NOMO-1 treated with DMSO at 0.1 percent for 48 hours (cell line): ENCODE results near the gene FOXL3.
"Not testable (repeated sequence)": the region's sequence is repeated elsewhere in the genome, so short reads cannot be mapped to it uniquely, and the experiment has no call there.

Experiments
- DNase-seq: peaks from one replicate; lab custom pipeline; 2025; ENCODE audit not compliant: unreplicated experiment; lab: John Stamatoyannopoulos, UW

The FOXL3 gene

GRCh38 chr7:289756-290553, at the start of gene FOXL3:
Gene FOXL3, plus strand, starts transcription at chr7:290170. Its CDS starts 0 bp downstream, at chr7:290170.
- no peak for DNase-seq

- no peak for DNase-seq
These were observed 49.0 kb upstream of the FOXL3 start for GRCh38 chr7:240887-241421.

- no peak for DNase-seq
These were observed 48.5 kb upstream of the FOXL3 start for GRCh38 chr7:241513-241912.

- DNase-seq: not testable (repeated sequence)
These were observed 47.0 kb upstream of the FOXL3 start for GRCh38 chr7:242826-243579.

- not testable (repeated sequence) for DNase-seq
These were observed 46.4 kb upstream of the FOXL3 start for GRCh38 chr7:243580-243978.

- no peak for DNase-seq
These were observed 45.0 kb upstream of the FOXL3 start for GRCh38 chr7:244974-245373.

GRCh38 chr7:245574-246295, 44.2 kb upstream of the FOXL3 start:
- DNase-seq: no peak

- no peak for DNase-seq
These were observed 43.5 kb upstream of the FOXL3 start for GRCh38 chr7:246451-246850.

- DNase-seq: no peak
These were observed 42.8 kb upstream of the FOXL3 start for GRCh38 chr7:247181-247580.

- no peak for DNase-seq
These were observed 42.3 kb upstream of the FOXL3 start for GRCh38 chr7:247636-248035.

GRCh38 chr7:248732-249435, 41.1 kb upstream of the FOXL3 start:
- DNase-seq: no peak

GRCh38 chr7:249989-250388, 40.0 kb upstream of the FOXL3 start:
- DNase-seq: no peak

- no peak for DNase-seq
These were observed 39.4 kb upstream of the FOXL3 start for GRCh38 chr7:250523-250922.

- DNase-seq: no peak
These were observed 39.0 kb upstream of the FOXL3 start for GRCh38 chr7:251005-251404.

- no peak for DNase-seq
These were observed 38.4 kb upstream of the FOXL3 start for GRCh38 chr7:251446-252175.

GRCh38 chr7:252216-252965, 37.6 kb upstream of the FOXL3 start:
- no peak for DNase-seq

- DNase-seq: no peak
These were observed 37.0 kb upstream of the FOXL3 start for GRCh38 chr7:252981-253380.

- DNase-seq: no peak
These were observed 36.2 kb upstream of the FOXL3 start for GRCh38 chr7:253581-254336.
